HL-60/S4 treated with phorbol 12-myristate 13-acetate at 8.2 ng/mL for 4 days and 3 days (cell line): ENCODE data around the gene FOXP1.
"Not testable (repeated sequence)": the region's sequence is repeated elsewhere in the genome, so short reads cannot be mapped to it uniquely, and the experiment has no call there.

Source experiments
- in situ Hi-C: fragments of 300-500 bp; cut with MboI; formaldehyde crosslinking; loops from 2 replicates; pipeline ENCODE4 v1.15.0; 2022; ENCODE audit warnings: low sequenced_read_pairs

The FOXP1 gene

GRCh38 chr3:71454512-71455403, 128.8 kb downstream of the FOXP1 start:
- in situ Hi-C loops: no loop called here

- in situ Hi-C loops: no loop called here
Measured at GRCh38 chr3:71453822-71454511, 129.6 kb downstream of the FOXP1 start.

- in situ Hi-C loops: no loop called here
Measured at GRCh38 chr3:71453319-71453718, 130.2 kb downstream of the FOXP1 start.

DNA sequence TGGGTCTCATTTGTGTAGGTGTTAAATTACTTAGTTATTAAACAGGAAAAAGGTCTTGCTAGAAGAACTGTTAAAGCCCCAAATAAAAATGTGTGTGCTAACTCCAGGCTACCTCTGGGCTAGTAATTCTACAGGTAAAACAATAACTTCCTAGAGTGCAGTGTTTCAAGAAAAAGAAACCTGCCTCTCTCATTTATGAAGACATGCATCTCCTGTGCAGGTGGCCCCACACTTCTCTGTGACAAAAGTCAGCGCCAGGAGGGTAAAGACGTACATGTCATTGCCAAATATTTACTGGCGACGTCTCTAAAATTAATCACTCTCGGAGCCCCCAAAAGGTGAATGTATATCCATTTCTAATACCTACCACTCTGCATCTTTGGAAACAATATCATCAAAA, 131.7 kb downstream of the FOXP1 start:
- in situ Hi-C loops: no loop called here

GRCh38 chr3:71451060-71451459, 132.5 kb downstream of the FOXP1 start:
- in situ Hi-C loops: no loop called here

DNA sequence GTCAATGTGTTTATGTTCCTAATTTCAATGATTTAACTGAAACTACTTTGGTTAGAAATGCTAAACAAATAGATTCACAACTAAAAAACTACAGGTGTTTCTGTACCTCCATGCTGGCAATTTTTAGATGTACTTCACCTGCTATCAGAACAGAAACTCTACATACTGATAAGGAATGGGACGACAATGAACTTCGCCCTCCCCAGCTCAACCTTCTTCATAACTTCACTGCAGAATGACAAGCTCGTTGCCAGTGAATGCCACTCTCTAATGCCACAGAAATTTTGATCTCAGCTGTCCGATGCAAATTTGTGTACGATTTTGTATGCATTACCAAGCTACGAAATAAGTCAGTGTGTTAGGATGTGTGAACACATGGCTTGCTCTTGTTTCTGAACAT, 133.4 kb downstream of the FOXP1 start:
- in situ Hi-C loops: no loop called here

DNA sequence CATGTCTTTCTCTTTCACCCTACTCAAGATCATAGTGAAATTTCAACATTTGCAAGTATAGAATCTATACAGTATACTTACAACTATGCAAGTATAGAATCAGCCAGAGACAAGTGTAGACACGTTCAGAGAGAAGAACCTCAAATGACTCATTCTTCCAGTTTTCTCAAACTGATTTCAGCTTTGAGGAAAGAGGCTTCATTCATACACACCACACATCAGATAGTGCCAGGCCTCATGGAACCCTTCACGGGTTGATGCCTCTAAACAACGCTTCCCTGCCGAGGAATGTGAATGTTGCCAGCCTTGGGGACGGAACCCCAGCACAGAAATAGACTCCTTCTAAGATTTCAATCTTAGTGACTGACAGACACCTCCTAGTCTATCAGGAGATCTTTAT, 135.7 kb downstream of the FOXP1 start:
- in situ Hi-C loops: no loop called here

DNA sequence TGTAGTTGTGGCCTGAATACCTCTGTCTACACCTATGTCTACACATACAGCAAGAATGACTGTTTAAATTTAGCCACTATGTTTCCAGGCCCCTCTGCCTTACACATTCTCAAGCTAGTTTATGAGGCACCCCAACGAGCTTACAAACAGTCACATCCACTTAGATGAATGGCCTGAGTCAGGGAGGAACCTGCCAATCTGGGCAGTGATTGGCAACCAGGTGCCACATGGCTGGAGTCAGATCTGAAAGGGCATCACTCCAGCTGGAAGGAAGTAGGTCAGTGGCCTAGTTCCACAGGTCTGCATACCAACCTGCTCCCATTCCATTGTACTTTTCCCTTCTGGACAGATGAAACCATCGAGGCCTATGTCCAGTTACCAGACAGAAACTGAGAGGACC, 136.3 kb downstream of the FOXP1 start:
- in situ Hi-C loops: no loop called here

DNA sequence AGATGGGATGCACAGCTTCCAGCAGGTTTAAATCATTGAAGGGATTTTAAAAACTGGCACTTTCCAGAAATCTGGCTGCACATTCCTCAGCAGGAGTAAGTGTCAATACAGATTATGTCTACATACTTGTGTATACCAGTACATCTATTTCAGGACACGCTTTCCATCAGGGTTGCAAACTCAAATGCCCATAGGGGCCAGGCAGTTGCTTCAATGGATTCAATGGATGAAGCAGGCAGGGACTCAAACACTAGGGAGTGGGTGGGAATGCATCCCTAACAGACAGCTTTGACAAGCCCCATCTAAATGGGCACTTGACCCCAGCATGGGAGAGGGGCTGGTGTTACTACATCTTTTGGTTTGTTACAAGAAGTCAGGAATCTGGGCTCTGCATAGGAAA, 136.8 kb downstream of the FOXP1 start:
- in situ Hi-C loops: no loop called here

- in situ Hi-C loops: no loop called here
Measured at GRCh38 chr3:71446260-71446659, 137.3 kb downstream of the FOXP1 start.

DNA sequence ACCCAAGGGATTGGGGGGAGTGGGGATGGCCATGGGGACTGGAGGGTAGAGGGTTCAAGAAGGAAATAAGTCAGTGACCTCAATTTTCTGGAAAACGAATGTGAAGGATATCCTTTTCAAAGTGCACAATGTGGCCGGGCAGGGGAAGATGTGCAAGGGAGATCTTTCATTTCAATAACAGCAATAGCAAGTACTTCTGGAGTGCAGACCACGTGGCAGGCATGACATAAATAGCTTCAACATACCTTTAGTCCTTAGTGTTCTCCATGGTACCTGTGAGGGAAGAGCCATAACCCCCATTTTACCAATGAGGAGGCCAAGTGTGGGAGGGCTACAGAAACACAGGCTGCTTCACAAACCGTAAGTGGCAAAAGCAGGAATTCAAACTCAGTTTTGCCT, 138.7 kb downstream of the FOXP1 start:
- in situ Hi-C loops: no loop called here

- in situ Hi-C loops: no loop called here
Measured at GRCh38 chr3:71444028-71444860, 139.3 kb downstream of the FOXP1 start.

DNA sequence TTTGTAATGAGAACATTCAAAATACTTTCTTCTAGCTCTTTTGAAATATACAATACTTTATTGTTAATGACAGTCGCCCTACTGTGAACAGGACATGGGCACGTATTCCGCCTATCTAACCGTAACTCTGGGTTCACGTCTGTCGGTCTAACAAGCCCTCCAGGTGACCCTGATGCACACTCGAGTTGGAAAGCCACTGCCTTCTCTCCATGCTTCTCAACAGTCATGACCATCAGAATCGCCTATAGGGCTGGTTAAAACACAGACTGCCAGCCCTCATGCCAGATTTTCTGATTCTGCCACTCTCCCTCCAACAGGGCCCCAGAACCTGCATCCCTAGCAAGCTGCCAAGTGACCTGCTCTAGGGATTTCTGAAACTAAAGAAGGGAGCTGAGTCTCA, 140.2 kb downstream of the FOXP1 start:
- in situ Hi-C loops: no loop called here

GRCh38 chr3:71442652-71443042, 140.9 kb downstream of the FOXP1 start:
- in situ Hi-C loops: no loop called here

GRCh38 chr3:71441925-71442651, 141.4 kb downstream of the FOXP1 start:
- in situ Hi-C loops: no loop called here

- in situ Hi-C loops: no loop called here
Measured at GRCh38 chr3:71441217-71441924, 142.2 kb downstream of the FOXP1 start.

- in situ Hi-C loops: no loop called here
Measured at GRCh38 chr3:71438904-71439303, 144.6 kb downstream of the FOXP1 start.

DNA sequence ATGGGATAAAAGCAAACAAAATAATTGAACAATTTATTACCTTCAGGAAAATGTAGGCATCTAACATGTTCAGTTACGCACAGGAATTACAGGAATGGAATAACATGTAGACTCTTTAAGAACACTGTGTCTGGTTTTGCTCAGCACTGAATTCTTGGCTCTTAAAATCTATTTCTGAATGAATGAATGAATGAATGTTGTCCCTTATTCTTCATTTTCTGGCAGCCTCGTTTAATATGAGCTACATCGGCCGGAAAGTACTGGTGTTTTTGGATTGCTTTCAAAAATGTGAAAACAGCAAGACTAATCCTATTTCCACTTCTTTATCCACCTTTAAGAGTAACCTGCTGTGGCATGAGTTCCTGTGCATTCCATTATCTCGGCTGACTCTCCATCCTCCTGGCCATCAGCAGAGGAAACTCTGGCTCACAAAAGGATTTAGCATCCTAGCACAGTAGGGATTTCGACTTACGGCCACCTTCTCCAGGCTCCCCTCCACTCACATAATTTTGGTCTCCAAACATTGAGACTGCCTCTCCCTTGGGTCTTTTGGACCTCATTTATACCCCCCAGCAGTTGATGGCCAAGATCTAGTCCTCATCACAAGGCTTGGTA, 145.3 kb downstream of the FOXP1 start:
- in situ Hi-C loops: no loop called here

GRCh38 chr3:71436337-71436736, 147.2 kb downstream of the FOXP1 start:
- in situ Hi-C loops: no loop called here

- in situ Hi-C loops: not testable (repeated sequence)
Measured at GRCh38 chr3:71435836-71436235, 147.7 kb downstream of the FOXP1 start.
